Measurements from ENCODE around the gene LPGAT1.

DNA sequence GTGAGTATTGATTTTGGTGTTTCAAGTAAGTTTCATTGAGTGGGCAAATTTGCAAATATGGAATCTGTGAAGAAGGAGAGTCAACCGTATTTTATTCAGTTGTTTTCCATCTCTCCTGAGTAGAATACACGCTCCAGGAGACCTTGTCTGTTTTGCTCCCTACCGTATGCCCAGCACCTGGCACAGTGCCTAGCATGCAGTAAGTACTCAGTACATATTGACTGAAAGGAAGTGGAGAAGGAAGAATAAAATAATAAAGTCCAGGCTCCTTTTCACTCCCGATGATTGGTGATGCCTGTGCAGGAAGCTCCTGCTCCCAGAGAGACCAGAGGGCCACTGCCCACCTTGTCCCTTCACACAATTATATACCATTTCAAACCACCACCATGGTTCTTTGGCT lies 95.8 kb downstream of the LPGAT1 start:
- TF ChIP-seq, protein P1, sequence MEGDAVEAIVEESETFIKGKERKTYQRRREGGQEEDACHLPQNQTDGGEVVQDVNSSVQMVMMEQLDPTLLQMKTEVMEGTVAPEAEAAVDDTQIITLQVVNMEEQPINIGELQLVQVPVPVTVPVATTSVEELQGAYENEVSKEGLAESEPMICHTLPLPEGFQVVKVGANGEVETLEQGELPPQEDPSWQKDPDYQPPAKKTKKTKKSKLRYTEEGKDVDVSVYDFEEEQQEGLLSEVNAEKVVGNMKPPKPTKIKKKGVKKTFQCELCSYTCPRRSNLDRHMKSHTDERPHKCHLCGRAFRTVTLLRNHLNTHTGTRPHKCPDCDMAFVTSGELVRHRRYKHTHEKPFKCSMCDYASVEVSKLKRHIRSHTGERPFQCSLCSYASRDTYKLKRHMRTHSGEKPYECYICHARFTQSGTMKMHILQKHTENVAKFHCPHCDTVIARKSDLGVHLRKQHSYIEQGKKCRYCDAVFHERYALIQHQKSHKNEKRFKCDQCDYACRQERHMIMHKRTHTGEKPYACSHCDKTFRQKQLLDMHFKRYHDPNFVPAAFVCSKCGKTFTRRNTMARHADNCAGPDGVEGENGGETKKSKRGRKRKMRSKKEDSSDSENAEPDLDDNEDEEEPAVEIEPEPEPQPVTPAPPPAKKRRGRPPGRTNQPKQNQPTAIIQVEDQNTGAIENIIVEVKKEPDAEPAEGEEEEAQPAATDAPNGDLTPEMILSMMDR (IDR thresholded peaks at IDR 0.05): no peak
- TF ChIP-seq POLR2A (IDR thresholded peaks at IDR 0.05; ENCODE audit: low read depth): no peak
- no peak for TF ChIP-seq POLR2AphosphoS5 (IDR thresholded peaks at IDR 0.05)

Measured in esophagus muscularis mucosa (tissue), 3 donors.